H9 (cell line): ENCODE data around the gene GGA2. TPM values are rescaled to one million over a fixed set of nuclear protein-coding genes. Genes with fewer than 3 reads are reported as not detected.
"Not testable (repeated sequence)": the region's sequence is repeated elsewhere in the genome, so short reads cannot be mapped to it uniquely, and the experiment has no call there.

Source experiments
- DNase-seq: peaks from one replicate; pipeline ENCODE4 v3.0.0-alpha.2; 2017
- H2AFZ ChIP-seq: one replicate; pipeline ENCODE4 v1.6.1; 2013; ENCODE audit warnings: mild to moderate bottlenecking, low read length, control low read depth, moderate library complexity
- H2AK5ac ChIP-seq: 2 replicates; pipeline ENCODE4 v1.6.1; 2013; ENCODE audit warnings: low read length, control low read depth, mixed read lengths; ENCODE audit not compliant: insufficient read length
- H2BK120ac ChIP-seq: one replicate; pipeline ENCODE4 v1.6.1; 2013; ENCODE audit warnings: low read depth, mild to moderate bottlenecking, low read length, control low read depth, inconsistent platforms; ENCODE audit not compliant: poor library complexity, severe bottlenecking
- H2BK12ac ChIP-seq: 2 replicates; pipeline ENCODE4 v1.6.1; 2013; ENCODE audit warnings: low read length, control low read depth, mixed read lengths, low read depth; ENCODE audit not compliant: insufficient read length
- H2BK15ac ChIP-seq: 2 replicates; pipeline ENCODE4 v1.6.1; 2013; ENCODE audit warnings: low read depth, low read length, control low read depth
- H2BK20ac ChIP-seq: one replicate; pipeline ENCODE4 v1.6.1; 2013; ENCODE audit warnings: low read depth, mild to moderate bottlenecking, low read length, control low read depth, inconsistent platforms; ENCODE audit not compliant: poor library complexity, severe bottlenecking
- H2BK5ac ChIP-seq: 2 replicates; pipeline ENCODE4 v1.6.1; 2013; ENCODE audit warnings: low read length, control low read depth, mixed read lengths; ENCODE audit not compliant: insufficient read length
- H3K14ac ChIP-seq: 2 replicates; pipeline ENCODE4 v1.6.1; 2013; ENCODE audit warnings: low read length, control low read depth; ENCODE audit not compliant: insufficient read depth
- H3K18ac ChIP-seq: 2 replicates; pipeline ENCODE4 v1.6.1; 2013; ENCODE audit warnings: low read depth, mild to moderate bottlenecking, mixed read lengths, low read length, control low read depth; ENCODE audit not compliant: insufficient read length
- H3K23ac ChIP-seq: 2 replicates; pipeline ENCODE4 v1.6.1; 2013; ENCODE audit warnings: low read length, control low read depth, mixed read lengths, low read depth; ENCODE audit not compliant: insufficient read length
- H3K23me2 ChIP-seq: 2 replicates; pipeline ENCODE4 v1.6.1; 2013; ENCODE audit warnings: low read depth, mild to moderate bottlenecking, mixed read lengths, low read length, control low read depth; ENCODE audit not compliant: insufficient read length, poor library complexity, severe bottlenecking
- H3K27ac ChIP-seq: 2 replicates; pipeline ENCODE4 v1.5.1; 2013; ENCODE audit warnings: low read length, control low read depth, mixed read lengths, low read depth; ENCODE audit not compliant: insufficient read length
- H3K27me3 ChIP-seq: 2 replicates; pipeline ENCODE4 v1.6.1; 2013; ENCODE audit warnings: low read length, control low read depth, inconsistent platforms; ENCODE audit not compliant: insufficient read depth
- H3K4ac ChIP-seq: 2 replicates; pipeline ENCODE4 v1.6.1; 2013; ENCODE audit warnings: low read depth, mild to moderate bottlenecking, control low read depth, inconsistent platforms, low read length, moderate library complexity
- H3K4me1 ChIP-seq: 2 replicates; pipeline ENCODE4 v1.6.1; 2013; ENCODE audit warnings: low read length, control low read depth, inconsistent platforms; ENCODE audit not compliant: insufficient read depth
- H3K4me2 ChIP-seq: 2 replicates; pipeline ENCODE4 v1.6.1; 2013; ENCODE audit warnings: low read length, control low read depth, mixed read lengths; ENCODE audit not compliant: insufficient read length, insufficient read depth
- H3K56ac ChIP-seq: 2 replicates; pipeline ENCODE4 v1.6.1; 2013; ENCODE audit warnings: low read depth, mild to moderate bottlenecking, mixed read lengths, low read length, control low read depth; ENCODE audit not compliant: insufficient read length
- H3K79me1 ChIP-seq: 2 replicates; pipeline ENCODE4 v1.6.1; 2013; ENCODE audit warnings: low read depth, mild to moderate bottlenecking, moderate library complexity, low read length, control low read depth, inconsistent platforms; ENCODE audit not compliant: insufficient read depth, poor library complexity, severe bottlenecking
- H3K79me2 ChIP-seq: 2 replicates; pipeline ENCODE4 v1.6.1; 2013; ENCODE audit warnings: low read length, control low read depth, inconsistent platforms; ENCODE audit not compliant: insufficient read depth
- H3K9ac ChIP-seq: 2 replicates; pipeline ENCODE4 v1.6.1; 2013; ENCODE audit warnings: low read length, control low read depth, mixed read lengths; ENCODE audit not compliant: insufficient read length; ENCODE audit errors: extremely low read depth
- H3K9me3 ChIP-seq: one replicate; pipeline ENCODE4 v1.6.1; 2013; ENCODE audit warnings: low read depth, low read length, inconsistent platforms; ENCODE audit not compliant: control insufficient read depth
- H3T11ph ChIP-seq: one replicate; pipeline ENCODE4 v1.6.1; 2013; ENCODE audit warnings: mild to moderate bottlenecking, low read length, control low read depth, inconsistent platforms
- H4K20me1 ChIP-seq: one replicate; pipeline ENCODE4 v1.6.1; 2013; ENCODE audit not compliant: control insufficient read depth, insufficient read length, insufficient read depth
- H4K5ac ChIP-seq: 2 replicates; pipeline ENCODE4 v1.6.1; 2013; ENCODE audit warnings: low read depth, mild to moderate bottlenecking, mixed read lengths, low read length, control low read depth; ENCODE audit not compliant: insufficient read length
- H4K8ac ChIP-seq: replicated peaks from 2 replicates; pipeline ENCODE4 v1.6.1; 2013; ENCODE audit warnings: low read length, control low read depth, mixed read lengths, low read depth; ENCODE audit not compliant: insufficient read length
- H4K91ac ChIP-seq: 2 replicates; pipeline ENCODE4 v1.6.1; 2013; ENCODE audit warnings: low read depth, mild to moderate bottlenecking, moderate library complexity, mixed read lengths, low read length, control low read depth; ENCODE audit not compliant: insufficient read length
- H3K27ac Mint-ChIP-seq, 3 experiments: 2 replicates in 2 of 3; 3 replicates in 1 of 3; pipeline ENCODE4 v1.8.0; 2020 to 2021; ENCODE audit warnings: mixed read lengths in 3 of 3, mild to moderate bottlenecking in 1 of 3, moderate library complexity in 1 of 3
- H3K27me3 Mint-ChIP-seq: 2 replicates; pipeline ENCODE4 v1.8.0; 2021; ENCODE audit warnings: low read depth, mild to moderate bottlenecking, moderate library complexity, mixed read lengths
- H3K36me3 Mint-ChIP-seq, 3 experiments: 2 replicates in 2 of 3; 3 replicates in 1 of 3; pipeline ENCODE4 v1.8.0; 2020 to 2021; ENCODE audit warnings: low read depth in 3 of 3, mixed read lengths in 3 of 3; ENCODE audit not compliant: insufficient read depth in 1 of 3
- H3K4me1 Mint-ChIP-seq, 2 experiments: 2 replicates each; pipeline ENCODE4 v1.8.0; 2020; ENCODE audit warnings: mixed read lengths in 2 of 2
- H3K4me3 Mint-ChIP-seq, 2 experiments: 2 replicates in 1 of 2; 3 replicates in 1 of 2; pipeline ENCODE4 v1.8.0; 2020 to 2021; ENCODE audit warnings: mild to moderate bottlenecking in 2 of 2, mixed read lengths in 2 of 2, moderate library complexity in 1 of 2
- H3K9me3 Mint-ChIP-seq, 2 experiments: 2 replicates in 1 of 2; 3 replicates in 1 of 2; pipeline ENCODE4 v1.8.0; 2020; ENCODE audit warnings: mild to moderate bottlenecking in 2 of 2, mixed read lengths in 2 of 2, moderate library complexity in 1 of 2
- WGBS: extraction: QIAGEN DNeasy Blood & Tissue Kit; methylation state at CpG from one replicate; pipeline ENCODE4 v1.1.7; 2013; ENCODE audit warnings: missing lambda C conversion rate, low lambda C conversion rate, mixed read lengths; ENCODE audit not compliant: insufficient read length; ENCODE audit errors: extremely low coverage; 5-methylcytosine and 5-hydroxymethylcytosine counted together
- total RNA-seq: library from RNA; stranded (reverse); gene quantifications from 2 replicates; pipeline ENCODE4 v1.2.1, GENCODE V29; 2021
- TF ChIP-seq, protein P1 (sequence below): fragments of 200-600 bp; sonication (generic); conservative IDR thresholded peaks from 3 replicates; pipeline ENCODE4 v1.8.0; 2021; ENCODE audit warnings: antibody characterized with exemption, mild to moderate bottlenecking

Gene GGA2
- total RNA-seq, 1 experiment from 2014 or later = 143 TPM

DNA sequence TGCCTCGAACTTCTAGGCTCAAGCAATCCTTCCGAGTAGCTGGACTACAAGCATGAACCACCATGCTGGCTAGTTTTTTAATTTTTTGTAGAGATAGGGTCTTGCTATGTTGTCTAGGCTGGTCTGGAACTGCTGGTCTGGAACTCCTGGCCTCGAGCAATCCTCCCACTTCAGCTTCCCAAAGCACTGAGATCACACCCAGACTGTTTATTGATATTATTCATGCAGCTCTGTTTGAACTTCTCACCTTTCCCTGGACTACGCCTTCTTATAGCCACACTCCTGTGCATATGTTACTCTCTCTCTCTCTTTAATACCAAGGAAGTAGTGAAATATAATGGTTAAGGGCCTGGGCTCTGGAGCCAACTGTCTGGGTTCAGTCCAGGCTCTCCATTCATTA, 61.9 kb downstream of the GGA2 start:
- no peak overlapping the region for H2AK5ac ChIP-seq
- TF ChIP-seq, protein P1, sequence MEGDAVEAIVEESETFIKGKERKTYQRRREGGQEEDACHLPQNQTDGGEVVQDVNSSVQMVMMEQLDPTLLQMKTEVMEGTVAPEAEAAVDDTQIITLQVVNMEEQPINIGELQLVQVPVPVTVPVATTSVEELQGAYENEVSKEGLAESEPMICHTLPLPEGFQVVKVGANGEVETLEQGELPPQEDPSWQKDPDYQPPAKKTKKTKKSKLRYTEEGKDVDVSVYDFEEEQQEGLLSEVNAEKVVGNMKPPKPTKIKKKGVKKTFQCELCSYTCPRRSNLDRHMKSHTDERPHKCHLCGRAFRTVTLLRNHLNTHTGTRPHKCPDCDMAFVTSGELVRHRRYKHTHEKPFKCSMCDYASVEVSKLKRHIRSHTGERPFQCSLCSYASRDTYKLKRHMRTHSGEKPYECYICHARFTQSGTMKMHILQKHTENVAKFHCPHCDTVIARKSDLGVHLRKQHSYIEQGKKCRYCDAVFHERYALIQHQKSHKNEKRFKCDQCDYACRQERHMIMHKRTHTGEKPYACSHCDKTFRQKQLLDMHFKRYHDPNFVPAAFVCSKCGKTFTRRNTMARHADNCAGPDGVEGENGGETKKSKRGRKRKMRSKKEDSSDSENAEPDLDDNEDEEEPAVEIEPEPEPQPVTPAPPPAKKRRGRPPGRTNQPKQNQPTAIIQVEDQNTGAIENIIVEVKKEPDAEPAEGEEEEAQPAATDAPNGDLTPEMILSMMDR = no peak
- no peak overlapping the region for H3K14ac ChIP-seq
- H3K9ac ChIP-seq = no peak overlapping the region
- H3K18ac ChIP-seq = no peak overlapping the region
- no peak overlapping the region for H2BK12ac ChIP-seq
- no peak overlapping the region for H3K4me3 Mint-ChIP-seq
- H3K4me1 ChIP-seq = no peaks in the 10 kb centered on the region
- no peak overlapping the region for H4K8ac ChIP-seq
- no peaks in the 10 kb centered on the region for H3K27me3 ChIP-seq
- H3K27ac Mint-ChIP-seq = peak overlapping the region in 2 of 3 experiments; percentile 13 to 50; a peak in 1 of 7 replicates
- H3K4me1 Mint-ChIP-seq = peaks cover 7 to 9% of the 10 kb centered on the region in 2 experiments
- WGBS = no CpG with 5 or more reads among the region's 4 CpGs
- no peak overlapping the region for H4K91ac ChIP-seq
- no peaks in the 10 kb centered on the region for H3K79me2 ChIP-seq
- H3K9me3 Mint-ChIP-seq = no peaks in the 10 kb centered on the region; a peak in 1 of 5 replicates
- no peak overlapping the region for H3K23ac ChIP-seq
- no peak overlapping the region for H3K4me2 ChIP-seq
- no peak overlapping the region for H2BK5ac ChIP-seq
- no peak overlapping the region for H3K56ac ChIP-seq
- H3T11ph ChIP-seq = no peak overlapping the region
- H2BK20ac ChIP-seq = no peak overlapping the region
- H4K5ac ChIP-seq = no peak overlapping the region
- H4K20me1 ChIP-seq = no peaks in the 10 kb centered on the region
- H3K36me3 Mint-ChIP-seq = peaks cover 4 to 27% (median 19%) of the 10 kb centered on the region in 3 experiments; a peak in 6 of 7 replicates
- H2BK120ac ChIP-seq = no peak overlapping the region
- H2BK15ac ChIP-seq = no peak overlapping the region
- peaks cover 3% of the 10 kb centered on the region for H3K23me2 ChIP-seq
- H3K27me3 Mint-ChIP-seq = no peaks in the 10 kb centered on the region
- H3K4ac ChIP-seq = no peak overlapping the region
- no peak for DNase-seq
- H2AFZ ChIP-seq = no peak overlapping the region
- H3K9me3 ChIP-seq = no peaks in the 10 kb centered on the region
- H3K79me1 ChIP-seq = no peaks in the 10 kb centered on the region
- no peak overlapping the region for H3K27ac ChIP-seq

DNA sequence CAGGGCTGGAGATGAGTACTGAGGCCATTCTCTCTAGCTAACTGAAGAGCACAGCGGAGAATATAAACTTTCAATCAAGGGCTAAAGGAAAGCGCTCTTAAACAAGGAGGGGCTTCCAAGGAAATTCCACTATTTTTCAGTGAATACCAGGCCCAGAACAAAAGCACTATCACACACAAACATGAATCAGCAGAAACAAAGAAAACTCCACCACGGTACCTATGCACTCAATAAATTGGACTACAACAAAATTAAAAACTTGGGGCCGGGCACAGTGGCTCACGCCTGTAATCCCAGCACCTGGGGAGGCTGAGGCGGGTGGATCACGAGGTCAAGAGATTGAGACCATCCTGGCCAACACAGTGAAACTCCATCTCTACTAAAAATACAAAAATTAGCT, 72.8 kb downstream of the GGA2 start:
- not testable (repeated sequence) for H4K8ac ChIP-seq, H4K91ac ChIP-seq, H3K9me3 ChIP-seq, H3K4me1 Mint-ChIP-seq, H3K14ac ChIP-seq, DNase-seq, H3K27ac ChIP-seq, H3K27me3 ChIP-seq, H2AK5ac ChIP-seq, H3K18ac ChIP-seq, H2BK5ac ChIP-seq, H4K5ac ChIP-seq, H3K79me1 ChIP-seq, H2AFZ ChIP-seq, H3K4ac ChIP-seq, H3K9me3 Mint-ChIP-seq, H3T11ph ChIP-seq, H3K23ac ChIP-seq, H3K4me1 ChIP-seq, H2BK12ac ChIP-seq, H3K4me3 Mint-ChIP-seq, H2BK20ac ChIP-seq, H2BK120ac ChIP-seq, H3K23me2 ChIP-seq, H4K20me1 ChIP-seq, H2BK15ac ChIP-seq, H3K79me2 ChIP-seq, H3K9ac ChIP-seq, H3K27me3 Mint-ChIP-seq, H3K4me2 ChIP-seq, H3K56ac ChIP-seq
- H3K27ac Mint-ChIP-seq = peak overlapping the region in 1 of 3 experiments; percentile 28; a peak in 2 of 7 replicates
- peaks cover 11 to 63% (median 47%) of the 10 kb centered on the region in 3 experiments; a peak in 5 of 7 replicates for H3K36me3 Mint-ChIP-seq
- no CpG with 5 or more reads among the region's 7 CpGs for WGBS
